ENCODE results near the gene GRHL1. TPM values are rescaled to one million over a fixed set of nuclear protein-coding genes. Genes with fewer than 3 reads are reported as not detected.

The GRHL1 gene
- total RNA-seq, 2 experiments from 2014 or later = 0.28 to 0.38 TPM

GRCh38 chr2:9981655-9982054, 30.2 kb downstream of the GRHL1 start:
- Histone ChIP-seq H3K9me3 (ENCODE audit: control insufficient read depth in 1 of 2, insufficient read depth in 1 of 2, low read length in 2 of 2) (no peaks in the 10 kb centered on the region), H3K36me3 (ENCODE audit: insufficient read depth, low read length) (no peaks in the 10 kb centered on the region), H3K27ac (ENCODE audit: low read depth in 1 of 2, low read length in 2 of 2) (no peak overlapping the region), H3K4me3 (ENCODE audit: low read length) (no peak overlapping the region), H3K4me1 (ENCODE audit: insufficient read depth, low read length) (peaks cover 7% of the 10 kb centered on the region), H3K27me3 (ENCODE audit: control insufficient read depth in 1 of 2, insufficient read depth in 2 of 2, low read length in 2 of 2) (no peaks in the 10 kb centered on the region)
- H3K4me3 Mint-ChIP-seq = no peak overlapping the region
- intact Hi-C loops (cut with DNase I, micrococcal nuclease) = loop anchor here (5.0 to 10.0 kb wide), 3 partner anchors 169 to 456 kb away; no protein-coding TSS in a partner anchor
- ChIA-PET CTCF (interaction anchor here (1.0 kb wide), 1 partner anchor 67 kb away, joined by 6 read pairs; no protein-coding TSS in a partner anchor), POLR2A (no interaction called here)
- ATAC-seq (ENCODE audit: poor library complexity) (no peak), DNase-seq (no peak)
- no peak overlapping the region for H3K27ac Mint-ChIP-seq
- no peaks in the 10 kb centered on the region for H3K36me3 Mint-ChIP-seq (ENCODE audit: low read depth)
- H3K4me1 Mint-ChIP-seq (ENCODE audit: low read depth) = peaks cover 20% of the 10 kb centered on the region
- peaks cover 15% of the 10 kb centered on the region for H3K27me3 Mint-ChIP-seq
- H3K9me3 Mint-ChIP-seq = no peaks in the 10 kb centered on the region
- no peak for TF ChIP-seq CTCF (IDR thresholded peaks at IDR 0.05)

- ATAC-seq (ENCODE audit: poor library complexity) = no peak
- POLR2A ChIA-PET = no interaction called here
- Mint-ChIP-seq H3K9me3 (no peaks in the 10 kb centered on the region), H3K36me3 (ENCODE audit: low read depth) (no peaks in the 10 kb centered on the region), H3K27me3 (peaks cover 15% of the 10 kb centered on the region), H3K27ac (no peak overlapping the region), H3K4me1 (ENCODE audit: low read depth) (peaks cover 20% of the 10 kb centered on the region), H3K4me3 (no peak overlapping the region)
- no peak overlapping the region for H3K27ac ChIP-seq (ENCODE audit: low read depth in 1 of 2, low read length in 2 of 2)
- H3K4me1 ChIP-seq (ENCODE audit: insufficient read depth, low read length) = peaks cover 7% of the 10 kb centered on the region
- no peak overlapping the region for H3K4me3 ChIP-seq (ENCODE audit: low read length)
- no peaks in the 10 kb centered on the region for H3K9me3 ChIP-seq (ENCODE audit: control insufficient read depth in 1 of 2, insufficient read depth in 1 of 2, low read length in 2 of 2)
- CTCF ChIA-PET = interaction anchor here (1.0 kb wide), 1 partner anchor 66 kb away, joined by 6 read pairs; no protein-coding TSS in a partner anchor
- H3K27me3 ChIP-seq (ENCODE audit: control insufficient read depth in 1 of 2, insufficient read depth in 2 of 2, low read length in 2 of 2) = no peaks in the 10 kb centered on the region
- DNase-seq = no peak
- H3K36me3 ChIP-seq (ENCODE audit: insufficient read depth, low read length) = no peaks in the 10 kb centered on the region
- no peak for TF ChIP-seq CTCF (IDR thresholded peaks at IDR 0.05)
- intact Hi-C loops (cut with DNase I, micrococcal nuclease) = loop anchor here (5.0 to 10.0 kb wide), 3 partner anchors 170 to 455 kb away; no protein-coding TSS in a partner anchor
Measured at GRCh38 chr2:9982248-9982647, 30.8 kb downstream of the GRHL1 start.

- POLR2A ChIA-PET = interaction anchor here (1.0 kb wide), 1 partner anchor 85 kb away, joined by 3 read pairs; no protein-coding TSS in a partner anchor
- CTCF ChIA-PET = interaction anchor here (1.7 to 2.1 kb wide), 2 partner anchors 63 to 70 kb away, joined by 9 to 107 read pairs; partner anchors contain the start of gene KLF11
Measured at GRCh38 chr2:9982891-9983290, 31.4 kb downstream of the GRHL1 start.

More at GRCh38 chr2:9982891-9983290, 31.4 kb downstream of the GRHL1 start:
- H3K27me3 ChIP-seq (ENCODE audit: control insufficient read depth in 1 of 2, insufficient read depth in 2 of 2, low read length in 2 of 2) = no peaks in the 10 kb centered on the region
- Mint-ChIP-seq H3K36me3 (ENCODE audit: low read depth) (no peaks in the 10 kb centered on the region), H3K9me3 (no peaks in the 10 kb centered on the region), H3K4me3 (no peak overlapping the region), H3K4me1 (ENCODE audit: low read depth) (peaks cover 20% of the 10 kb centered on the region), H3K27ac (no peak overlapping the region), H3K27me3 (peaks cover 14% of the 10 kb centered on the region)
- no peak for ATAC-seq (ENCODE audit: poor library complexity)
- no peak overlapping the region for H3K27ac ChIP-seq (ENCODE audit: low read depth in 1 of 2, low read length in 2 of 2)
- H3K9me3 ChIP-seq (ENCODE audit: control insufficient read depth in 1 of 2, insufficient read depth in 1 of 2, low read length in 2 of 2) = no peaks in the 10 kb centered on the region
- DNase-seq = no peak
- TF ChIP-seq CTCF (IDR thresholded peaks at IDR 0.05) = no peak
- intact Hi-C loops (cut with DNase I, micrococcal nuclease) = loop anchor here (5.0 to 10.0 kb wide), 3 partner anchors 171 to 454 kb away; no protein-coding TSS in a partner anchor
- H3K4me3 ChIP-seq (ENCODE audit: low read length) = no peak overlapping the region
- H3K36me3 ChIP-seq (ENCODE audit: insufficient read depth, low read length) = no peaks in the 10 kb centered on the region
- H3K4me1 ChIP-seq (ENCODE audit: insufficient read depth, low read length) = peaks cover 7% of the 10 kb centered on the region
